Measurements from ENCODE around the gene SHISAL2A.

DNA sequence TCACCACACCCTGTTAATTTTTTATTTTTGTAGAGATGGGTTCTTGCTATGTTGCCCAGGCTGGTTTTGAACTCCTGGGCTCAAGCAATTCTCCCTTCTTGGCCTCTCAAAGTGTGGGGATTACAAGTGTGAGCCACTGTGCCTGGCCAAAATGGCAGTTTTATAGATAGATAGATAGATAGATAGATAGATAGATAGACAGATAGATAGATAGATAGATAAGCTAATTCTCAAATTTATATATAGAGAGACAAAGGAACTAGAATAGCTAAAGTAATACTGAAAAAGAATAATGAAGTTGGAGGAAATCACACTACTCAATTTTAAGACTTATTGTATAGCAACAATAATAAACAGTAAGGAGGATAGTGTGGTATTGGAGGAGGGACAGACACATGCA is 21.1 kb downstream of the SHISAL2A start:
- TF ChIP-seq, protein P1, sequence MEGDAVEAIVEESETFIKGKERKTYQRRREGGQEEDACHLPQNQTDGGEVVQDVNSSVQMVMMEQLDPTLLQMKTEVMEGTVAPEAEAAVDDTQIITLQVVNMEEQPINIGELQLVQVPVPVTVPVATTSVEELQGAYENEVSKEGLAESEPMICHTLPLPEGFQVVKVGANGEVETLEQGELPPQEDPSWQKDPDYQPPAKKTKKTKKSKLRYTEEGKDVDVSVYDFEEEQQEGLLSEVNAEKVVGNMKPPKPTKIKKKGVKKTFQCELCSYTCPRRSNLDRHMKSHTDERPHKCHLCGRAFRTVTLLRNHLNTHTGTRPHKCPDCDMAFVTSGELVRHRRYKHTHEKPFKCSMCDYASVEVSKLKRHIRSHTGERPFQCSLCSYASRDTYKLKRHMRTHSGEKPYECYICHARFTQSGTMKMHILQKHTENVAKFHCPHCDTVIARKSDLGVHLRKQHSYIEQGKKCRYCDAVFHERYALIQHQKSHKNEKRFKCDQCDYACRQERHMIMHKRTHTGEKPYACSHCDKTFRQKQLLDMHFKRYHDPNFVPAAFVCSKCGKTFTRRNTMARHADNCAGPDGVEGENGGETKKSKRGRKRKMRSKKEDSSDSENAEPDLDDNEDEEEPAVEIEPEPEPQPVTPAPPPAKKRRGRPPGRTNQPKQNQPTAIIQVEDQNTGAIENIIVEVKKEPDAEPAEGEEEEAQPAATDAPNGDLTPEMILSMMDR (IDR thresholded peaks at IDR 0.05), result no peak
- TF ChIP-seq POLR2A (IDR thresholded peaks at IDR 0.05), result no peak
